A549 (cell line): ENCODE measurements around the gene LAMP5.

Experiments
- CEBPB ChIP-seq, 2 experiments: fragments of >200 bp in 1 of 2; sonication (Bioruptor Twin) in 1 of 2; formaldehyde crosslinking in 1 of 2; IDR thresholded peaks; 2 replicates each; pipeline ENCODE4 v1.6.1; 2012 to 2016
- CTCF ChIP-seq: fragments of >200 bp; sonication (Bioruptor Twin); formaldehyde crosslinking; IDR thresholded peaks from 3 replicates; pipeline ENCODE4 v1.5.1; 2016
- EHMT2 ChIP-seq: fragments of 200-600 bp; sonication (generic); IDR thresholded peaks from 2 replicates; pipeline ENCODE4 v1.6.1; 2016; ENCODE audit warnings: antibody characterized with exemption, low read depth, mild to moderate bottlenecking, moderate library complexity
- ELK1 ChIP-seq: fragments of 150-350 bp; IDR thresholded peaks from 2 replicates; pipeline ENCODE4 v1.6.1; 2014; ENCODE audit warnings: low read depth, mild to moderate bottlenecking, low read length
- EP300 ChIP-seq, 2 experiments: fragments of >200 bp; sonication (Bioruptor Twin); formaldehyde crosslinking; IDR thresholded peaks; 2 replicates in 1 of 2; 3 replicates in 1 of 2; pipeline ENCODE4 v1.6.1; 2016 to 2017
- GATA3 ChIP-seq: IDR thresholded peaks from 2 replicates; pipeline ENCODE4 v1.6.1; 2012; ENCODE audit warnings: borderline replicate concordance
- JUN ChIP-seq, 2 experiments: fragments of >200 bp; sonication (Bioruptor Twin); formaldehyde crosslinking; IDR thresholded peaks; 2 replicates in 1 of 2; 3 replicates in 1 of 2; pipeline ENCODE4 v1.6.1; 2016 to 2017
- PBX3 ChIP-seq: IDR thresholded peaks from 2 replicates; pipeline ENCODE4 v1.6.1; 2012
- PHF8 ChIP-seq: fragments of 200-600 bp; sonication (generic); IDR thresholded peaks from 2 replicates; pipeline ENCODE4 v1.6.1; 2016; ENCODE audit warnings: low read depth, mild to moderate bottlenecking, antibody characterized with exemption, moderate library complexity, borderline replicate concordance
- POLR2AphosphoS2 ChIP-seq: conservative IDR thresholded peaks from 2 replicates; pipeline ENCODE4 v1.6.1; 2012; ENCODE audit warnings: low read length, improper control_type of control experiment, inconsistent platforms
- RAD21 ChIP-seq, 2 experiments: fragments of >200 bp in 1 of 2; sonication (Bioruptor Twin) in 1 of 2; formaldehyde crosslinking in 1 of 2; IDR thresholded peaks in 1 of 2; conservative IDR thresholded peaks in 1 of 2; 2 replicates in 1 of 2; 3 replicates in 1 of 2; pipeline ENCODE4 v1.6.1; 2012 to 2018; ENCODE audit warnings: inconsistent platforms in 1 of 2
- RFX5 ChIP-seq: fragments of 450-650 bp; IDR thresholded peaks from 2 replicates; pipeline ENCODE4 v1.7.1; 2014; ENCODE audit warnings: antibody characterized with exemption, mild to moderate bottlenecking, moderate library complexity
- USF2 ChIP-seq: fragments of 450-650 bp; IDR thresholded peaks from 2 replicates; pipeline ENCODE4 v1.6.1; 2014; ENCODE audit warnings: antibody characterized with exemption
- TF ChIP-seq, protein P1 (sequence below): IDR thresholded peaks from 2 replicates; pipeline ENCODE4 v1.6.1; 2012

DNA sequence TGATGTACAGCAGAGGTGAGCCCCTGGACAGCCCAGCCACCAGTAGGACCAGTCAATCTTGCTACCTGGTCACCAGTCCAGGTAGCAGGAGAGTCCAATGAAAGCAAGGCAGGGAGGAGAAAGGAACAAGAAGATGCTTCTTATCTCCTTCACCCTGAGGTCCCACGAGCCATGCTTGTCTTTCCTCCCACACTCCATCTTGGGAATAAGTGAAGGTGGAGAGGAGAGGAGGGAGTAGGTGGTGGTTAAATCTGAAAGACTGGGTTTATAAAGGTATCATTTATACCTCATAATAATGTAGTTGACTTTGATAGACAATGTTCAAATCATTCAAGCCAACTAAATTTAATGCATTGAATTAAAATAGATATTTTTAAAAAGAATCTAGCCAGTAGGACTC, 35.9 kb downstream of the LAMP5 start:
- TF ChIP-seq PBX3 (no peak), CEBPB (IDR thresholded peaks at IDR 0.05) (no peak), CTCF (no peak), RFX5 (no peak), EP300 (IDR thresholded peaks at IDR 0.05) (no peak), PHF8 (no peak), ELK1 (no peak), RAD21 (conservative IDR thresholded peaks at IDR 0.05 in 1 of 2, IDR thresholded peaks at IDR 0.05 in 1 of 2) (no peak), GATA3 (no peak), POLR2AphosphoS2 (no peak), JUN (IDR thresholded peaks at IDR 0.05) (no peak), USF2 (no peak), EHMT2 (no peak)
- TF ChIP-seq, protein P1, sequence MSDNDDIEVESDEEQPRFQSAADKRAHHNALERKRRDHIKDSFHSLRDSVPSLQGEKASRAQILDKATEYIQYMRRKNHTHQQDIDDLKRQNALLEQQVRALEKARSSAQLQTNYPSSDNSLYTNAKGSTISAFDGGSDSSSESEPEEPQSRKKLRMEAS, result no peak
